ENCODE data around the gene TBRG4.

The TBRG4 gene

GRCh38 chr7:45133877-45134276 is 22.4 kb upstream of the TBRG4 start:
- no peak for ATAC-seq
- no peak for TF ChIP-seq ZFP30 (CRISPR knock-in tag; IDR thresholded peaks at IDR 0.05)
- no peak for TF ChIP-seq ARNTL (CRISPR knock-in tag; IDR thresholded peaks at IDR 0.05; ENCODE audit: borderline replicate concordance, low read depth)
- TF ChIP-seq CSDC2 (CRISPR knock-in tag; IDR thresholded peaks at IDR 0.05), result no peak
- no peak for TF ChIP-seq TSHZ2 (CRISPR knock-in tag; IDR thresholded peaks at IDR 0.05)
- TF ChIP-seq ESRRG (CRISPR knock-in tag; IDR thresholded peaks at IDR 0.05), result no peak
- TF ChIP-seq ZNF565 (CRISPR knock-in tag; conservative IDR thresholded peaks at IDR 0.05; ENCODE audit: low read depth), result no peak
- no peak for TF ChIP-seq PPARA (CRISPR knock-in tag; IDR thresholded peaks at IDR 0.05; ENCODE audit: borderline replicate concordance)
- no peak for TF ChIP-seq TCF4 (CRISPR knock-in tag; IDR thresholded peaks at IDR 0.05; ENCODE audit: borderline replicate concordance)
- no peak for TF ChIP-seq OSR1 (CRISPR knock-in tag; IDR thresholded peaks at IDR 0.05)
- TF ChIP-seq ZFP3 (CRISPR knock-in tag; IDR thresholded peaks at IDR 0.05), result no peak
- TF ChIP-seq BACH2 (CRISPR knock-in tag; IDR thresholded peaks at IDR 0.05; ENCODE audit: borderline replicate concordance), result no peak
- TF ChIP-seq POU6F1 (CRISPR knock-in tag; IDR thresholded peaks at IDR 0.05; ENCODE audit: borderline replicate concordance, low read depth), result no peak
- TF ChIP-seq TOX (CRISPR knock-in tag; IDR thresholded peaks at IDR 0.05; ENCODE audit: borderline replicate concordance), result no peak
- TF ChIP-seq ISL1 (CRISPR knock-in tag; IDR thresholded peaks at IDR 0.05), result no peak
- no peak for TF ChIP-seq RARB (CRISPR knock-in tag; IDR thresholded peaks at IDR 0.05)
- no peak for TF ChIP-seq PATZ1 (CRISPR knock-in tag; IDR thresholded peaks at IDR 0.05; ENCODE audit: borderline replicate concordance)
- TF ChIP-seq ZC3H10 (CRISPR knock-in tag; IDR thresholded peaks at IDR 0.05), result no peak
- no peak for TF ChIP-seq CSRNP3 (CRISPR knock-in tag; IDR thresholded peaks at IDR 0.05)

- ATAC-seq, result no peak
- no peak for TF ChIP-seq TSHZ2 (CRISPR knock-in tag; IDR thresholded peaks at IDR 0.05)
- TF ChIP-seq CSDC2 (CRISPR knock-in tag; IDR thresholded peaks at IDR 0.05), result no peak
- TF ChIP-seq CREB5 (CRISPR knock-in tag; IDR thresholded peaks at IDR 0.05; ENCODE audit: low read depth), result no peak
- no peak for TF ChIP-seq ZNF8 (CRISPR knock-in tag; IDR thresholded peaks at IDR 0.05)
- no peak for TF ChIP-seq ZFP3 (CRISPR knock-in tag; IDR thresholded peaks at IDR 0.05)
- no peak for TF ChIP-seq ZFP30 (CRISPR knock-in tag; IDR thresholded peaks at IDR 0.05)
- TF ChIP-seq PPARA (CRISPR knock-in tag; IDR thresholded peaks at IDR 0.05; ENCODE audit: borderline replicate concordance), result no peak
- no peak for TF ChIP-seq ZNF565 (CRISPR knock-in tag; conservative IDR thresholded peaks at IDR 0.05; ENCODE audit: low read depth)
- no peak for TF ChIP-seq ZNF70 (CRISPR knock-in tag; IDR thresholded peaks at IDR 0.05)
- TF ChIP-seq OSR1 (CRISPR knock-in tag; IDR thresholded peaks at IDR 0.05), result no peak
- TF ChIP-seq RARB (CRISPR knock-in tag; IDR thresholded peaks at IDR 0.05), result no peak
These were observed 21.9 kb upstream of the TBRG4 start for GRCh38 chr7:45133352-45133751.
